Measurements from ENCODE around the gene KRT13. TPM values are rescaled to one million over a fixed set of nuclear protein-coding genes. Genes with fewer than 3 reads are reported as not detected.

Gene KRT13
- total and polyA plus RNA-seq, 2 of the 4 experiments (the other 2 are of a cell fraction) = 0.18 to 0.56 TPM

DNA sequence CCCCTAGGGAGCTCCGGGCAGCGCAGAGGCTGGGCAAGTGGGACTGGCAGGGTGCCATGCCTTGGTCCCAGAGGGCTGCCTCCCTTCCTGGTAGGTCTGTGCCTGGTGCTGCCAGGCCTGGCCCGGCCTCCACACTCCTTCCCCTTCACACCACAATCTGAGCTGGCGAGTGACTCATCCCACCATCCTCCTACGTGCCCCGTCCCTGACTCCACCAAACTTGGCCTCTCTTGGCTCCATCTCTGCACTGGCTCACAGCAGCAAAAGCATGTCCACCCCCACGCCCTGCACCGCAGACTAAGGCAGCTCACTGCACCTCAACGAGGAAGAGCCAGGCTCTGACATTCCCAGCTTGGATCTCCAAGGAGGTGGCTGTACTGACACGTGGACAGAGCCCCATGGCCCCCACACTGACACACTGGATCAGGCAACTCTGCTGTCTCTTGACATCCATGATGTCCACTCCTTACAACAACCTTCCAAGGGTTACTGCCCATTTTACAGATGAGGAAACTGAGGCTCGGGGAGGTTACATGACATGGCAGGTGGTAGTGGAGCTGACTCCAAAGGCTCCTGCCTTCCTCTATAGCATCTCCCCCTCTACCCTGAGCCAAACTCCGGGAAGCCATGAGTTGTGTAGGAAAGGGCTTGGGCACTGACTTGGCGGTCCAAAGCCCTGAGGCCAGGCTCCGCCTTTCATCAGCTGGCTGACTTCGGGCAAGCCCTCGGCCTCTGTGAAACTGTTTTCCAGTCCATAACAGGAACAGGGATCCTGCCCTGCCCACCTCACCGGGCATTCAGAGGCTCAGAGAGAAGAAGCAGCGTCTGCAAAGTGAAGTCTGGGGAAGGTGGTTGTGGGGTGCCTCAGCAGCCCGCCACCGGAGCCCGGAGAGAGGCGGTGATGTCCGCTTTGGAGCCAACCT is 42.8 kb upstream of the KRT13 start (continued):
- TF ChIP-seq RCOR1 (IDR thresholded peaks at IDR 0.05; ENCODE audit: insufficient replicate concordance, low read length) = peak; percentile 89
- TF ChIP-seq, protein P1, sequence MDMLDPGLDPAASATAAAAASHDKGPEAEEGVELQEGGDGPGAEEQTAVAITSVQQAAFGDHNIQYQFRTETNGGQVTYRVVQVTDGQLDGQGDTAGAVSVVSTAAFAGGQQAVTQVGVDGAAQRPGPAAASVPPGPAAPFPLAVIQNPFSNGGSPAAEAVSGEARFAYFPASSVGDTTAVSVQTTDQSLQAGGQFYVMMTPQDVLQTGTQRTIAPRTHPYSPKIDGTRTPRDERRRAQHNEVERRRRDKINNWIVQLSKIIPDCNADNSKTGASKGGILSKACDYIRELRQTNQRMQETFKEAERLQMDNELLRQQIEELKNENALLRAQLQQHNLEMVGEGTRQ (IDR thresholded peaks at IDR 0.05; ENCODE audit: low read depth, low read length) = peak; percentile 42

Measured in IMR-90 (cell line).